ENCODE data around the gene TMED3. TPM values are rescaled to one million over a fixed set of nuclear protein-coding genes. Genes with fewer than 3 reads are reported as not detected.

The TMED3 gene
- total RNA-seq, 4 donors from 2014 or later, result 21.0 to 52.0 (median 26.8) TPM

DNA sequence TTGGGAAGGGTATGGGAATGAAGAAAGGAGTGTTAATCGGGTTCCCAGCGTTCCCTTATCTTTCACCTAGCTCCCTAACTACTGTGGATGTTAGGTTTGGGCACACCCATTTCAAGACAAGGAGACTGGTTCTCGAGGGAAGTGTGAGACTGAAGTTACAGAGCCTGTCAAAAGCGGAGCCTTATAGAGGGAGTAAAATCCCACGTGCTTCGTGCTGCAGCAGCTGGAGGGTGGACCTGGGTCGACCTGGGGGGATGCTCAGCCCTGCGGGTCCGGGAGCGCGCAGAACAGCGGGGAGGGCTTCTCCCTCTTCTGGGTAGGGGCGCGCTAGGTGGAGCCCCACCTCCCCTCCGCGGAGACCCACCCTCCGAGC, 314 bp upstream of the TMED3 start:
- Histone ChIP-seq H3K27me3 (no peaks in the 10 kb centered on the region), H3K36me3 (peaks cover 0 to 20% (median 0%) of the 10 kb centered on the region in 3 donors), H3K9me3 (no peaks in the 10 kb centered on the region), H3K4me3 (peak overlapping the region; percentile 67 to 86 (median 73)), H3K27ac (peak overlapping the region in 1 of 4 donors; percentile 71), H3K4me1 (peaks cover 0 to 13% (median 6%) of the 10 kb centered on the region in 4 donors)
- TF ChIP-seq, protein P1, sequence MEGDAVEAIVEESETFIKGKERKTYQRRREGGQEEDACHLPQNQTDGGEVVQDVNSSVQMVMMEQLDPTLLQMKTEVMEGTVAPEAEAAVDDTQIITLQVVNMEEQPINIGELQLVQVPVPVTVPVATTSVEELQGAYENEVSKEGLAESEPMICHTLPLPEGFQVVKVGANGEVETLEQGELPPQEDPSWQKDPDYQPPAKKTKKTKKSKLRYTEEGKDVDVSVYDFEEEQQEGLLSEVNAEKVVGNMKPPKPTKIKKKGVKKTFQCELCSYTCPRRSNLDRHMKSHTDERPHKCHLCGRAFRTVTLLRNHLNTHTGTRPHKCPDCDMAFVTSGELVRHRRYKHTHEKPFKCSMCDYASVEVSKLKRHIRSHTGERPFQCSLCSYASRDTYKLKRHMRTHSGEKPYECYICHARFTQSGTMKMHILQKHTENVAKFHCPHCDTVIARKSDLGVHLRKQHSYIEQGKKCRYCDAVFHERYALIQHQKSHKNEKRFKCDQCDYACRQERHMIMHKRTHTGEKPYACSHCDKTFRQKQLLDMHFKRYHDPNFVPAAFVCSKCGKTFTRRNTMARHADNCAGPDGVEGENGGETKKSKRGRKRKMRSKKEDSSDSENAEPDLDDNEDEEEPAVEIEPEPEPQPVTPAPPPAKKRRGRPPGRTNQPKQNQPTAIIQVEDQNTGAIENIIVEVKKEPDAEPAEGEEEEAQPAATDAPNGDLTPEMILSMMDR (IDR thresholded peaks at IDR 0.05), result no peak
- TF ChIP-seq POLR2A (IDR thresholded peaks at IDR 0.05), result no peak
- no peak for DNase-seq

DNA sequence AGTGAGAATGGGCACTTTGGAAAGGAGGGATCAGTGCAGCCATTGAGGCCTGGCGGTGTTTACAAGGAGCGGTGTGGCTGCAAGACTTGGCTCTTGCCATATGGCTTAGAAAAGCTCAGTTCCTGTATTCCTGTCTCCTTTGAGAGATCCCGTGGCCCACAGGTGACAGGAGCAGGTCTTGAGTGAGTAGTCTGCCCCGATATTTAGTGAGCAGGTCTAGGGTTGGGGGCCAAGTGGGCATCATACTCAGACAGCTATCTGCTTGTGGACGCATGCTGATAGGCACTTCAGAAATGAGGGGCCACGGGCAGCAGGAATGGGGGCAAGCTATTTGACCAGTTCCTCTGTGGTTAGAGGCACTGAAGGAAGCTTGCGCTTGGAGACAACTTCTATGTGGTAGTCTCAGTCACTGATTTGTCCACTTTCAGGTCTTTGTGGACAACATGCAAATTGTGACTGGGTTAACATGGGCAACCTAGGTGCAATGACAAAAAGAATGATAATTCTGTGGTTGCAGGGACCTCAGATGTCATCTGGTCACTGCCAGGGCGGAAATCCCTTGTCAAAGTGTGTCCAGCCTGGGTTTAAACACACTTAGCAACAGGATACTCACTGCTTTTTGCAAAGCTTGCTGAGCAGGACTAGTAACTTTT, 1.1 kb downstream of the TMED3 start:
- Histone ChIP-seq H3K27ac (no peak overlapping the region), H3K27me3 (no peaks in the 10 kb centered on the region), H3K9me3 (no peaks in the 10 kb centered on the region), H3K4me3 (peak overlapping the region; percentile 67 to 86 (median 73)), H3K36me3 (peaks cover 0 to 33% (median 0%) of the 10 kb centered on the region in 3 donors), H3K4me1 (peaks cover 0 to 13% (median 6%) of the 10 kb centered on the region in 4 donors)
- TF ChIP-seq, protein P1 (IDR thresholded peaks at IDR 0.05), result no peak
- no peak for TF ChIP-seq POLR2A (IDR thresholded peaks at IDR 0.05)
- DNase-seq, result no peak

DNA sequence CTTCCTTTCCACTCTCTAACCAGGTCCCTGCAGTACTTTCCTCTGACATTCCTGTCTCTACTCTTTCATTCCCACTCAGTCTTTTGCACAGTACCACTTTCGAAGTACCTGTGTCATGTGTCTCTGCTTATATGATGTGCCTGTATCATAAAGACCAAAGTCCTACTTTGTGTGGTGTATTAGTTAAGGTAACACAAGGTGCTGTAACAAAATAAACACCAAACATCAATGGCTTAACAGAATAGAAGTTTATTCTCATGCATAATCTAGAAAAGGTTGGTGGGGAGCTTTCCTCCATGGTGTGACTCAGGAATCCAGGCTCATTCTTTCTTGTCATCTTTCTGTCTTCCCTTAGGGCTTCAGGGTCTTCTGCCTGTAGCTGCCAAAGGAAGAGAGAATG, 3.3 kb downstream of the TMED3 start:
- peaks cover 0 to 53% (median 0%) of the 10 kb centered on the region in 3 donors for H3K36me3 ChIP-seq

DNA sequence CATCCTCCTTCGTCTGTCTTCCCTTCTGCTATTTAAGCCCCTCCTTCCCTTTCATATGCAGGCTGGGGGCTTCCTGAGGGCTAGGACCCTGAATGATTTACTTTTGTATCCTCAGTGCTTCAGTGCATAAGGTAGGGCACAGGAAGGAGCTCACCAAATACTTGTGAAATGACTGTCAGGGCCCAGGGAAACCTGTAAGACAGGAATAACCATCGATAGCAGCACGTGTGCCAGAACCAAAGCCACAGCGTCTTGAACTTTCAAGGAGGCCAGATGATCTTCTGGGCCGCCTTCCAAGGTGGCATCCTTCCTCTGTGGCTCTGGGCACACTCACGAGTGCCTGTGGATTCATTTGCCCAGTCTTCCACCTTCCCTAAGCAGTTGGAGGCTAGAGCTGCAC, 3.9 kb downstream of the TMED3 start:
- Histone ChIP-seq H3K9me3 (no peaks in the 10 kb centered on the region), H3K4me3 (no peak overlapping the region), H3K36me3 (peaks cover 0 to 59% (median 0%) of the 10 kb centered on the region in 3 donors), H3K27ac (no peak overlapping the region), H3K27me3 (no peaks in the 10 kb centered on the region), H3K4me1 (peaks cover 0 to 13% (median 6%) of the 10 kb centered on the region in 4 donors)
- no peak for DNase-seq
- TF ChIP-seq, protein P1 (IDR thresholded peaks at IDR 0.05), result no peak
- no peak for TF ChIP-seq POLR2A (IDR thresholded peaks at IDR 0.05)

More for the DNA sequence above, 3.3 kb downstream of the TMED3 start:
- TF ChIP-seq, protein P1 (IDR thresholded peaks at IDR 0.05), result no peak
- TF ChIP-seq POLR2A (IDR thresholded peaks at IDR 0.05), result no peak
- no peak for DNase-seq
- Histone ChIP-seq H3K27me3 (no peaks in the 10 kb centered on the region), H3K27ac (no peak overlapping the region), H3K9me3 (no peaks in the 10 kb centered on the region), H3K4me3 (no peak overlapping the region), H3K4me1 (peaks cover 0 to 13% (median 6%) of the 10 kb centered on the region in 4 donors)

DNA sequence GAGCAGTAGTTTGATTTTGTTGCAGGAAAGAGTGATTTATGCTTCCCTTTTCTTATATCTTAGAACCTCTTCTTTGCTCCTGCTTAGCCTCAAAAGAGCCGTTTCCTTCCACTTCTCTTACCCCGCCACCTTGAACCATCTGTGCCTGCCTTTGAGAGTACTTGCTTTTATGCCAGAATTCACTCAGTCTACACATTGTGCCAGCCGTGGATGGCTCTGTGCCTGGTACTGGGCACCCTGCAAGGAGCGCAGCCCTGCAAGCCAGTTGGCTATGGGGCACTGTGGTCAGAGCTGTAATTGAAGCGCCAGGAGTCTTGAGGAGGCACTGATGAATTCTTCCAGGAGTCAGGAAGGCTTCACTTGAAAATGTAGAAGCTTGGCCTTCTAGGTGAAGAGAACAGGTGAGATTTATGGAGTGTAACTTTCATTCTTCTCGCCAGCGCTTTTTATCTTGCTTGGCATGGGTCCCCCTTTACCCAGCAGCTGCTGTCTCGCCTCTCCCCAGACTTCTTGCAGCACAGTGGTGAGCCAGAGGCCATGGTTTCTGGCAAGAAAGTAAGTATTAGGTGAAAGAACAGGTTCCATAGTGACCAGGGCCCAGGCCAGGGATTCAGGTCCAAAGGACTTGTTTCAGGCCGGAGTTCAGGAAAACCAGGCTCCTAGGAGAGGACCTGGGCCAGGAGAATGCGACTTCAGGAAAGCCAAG, 4.9 kb downstream of the TMED3 start:
- Histone ChIP-seq H3K27ac (no peak overlapping the region), H3K27me3 (no peaks in the 10 kb centered on the region), H3K36me3 (peaks cover 0 to 59% (median 0%) of the 10 kb centered on the region in 3 donors), H3K4me3 (no peak overlapping the region), H3K9me3 (no peaks in the 10 kb centered on the region), H3K4me1 (peaks cover 0 to 13% (median 6%) of the 10 kb centered on the region in 4 donors)
- DNase-seq, result no peak
- no peak for TF ChIP-seq POLR2A (IDR thresholded peaks at IDR 0.05)
- TF ChIP-seq, protein P1 (IDR thresholded peaks at IDR 0.05), result no peak
